AML-193 (cell line): Measurements from ENCODE around the gene FAM25A.

Source experiments
- DNase-seq, 2 experiments: peaks; one replicate each; lab custom pipeline; 2025; lab: John Stamatoyannopoulos, UW

FAM25A gene

DNA sequence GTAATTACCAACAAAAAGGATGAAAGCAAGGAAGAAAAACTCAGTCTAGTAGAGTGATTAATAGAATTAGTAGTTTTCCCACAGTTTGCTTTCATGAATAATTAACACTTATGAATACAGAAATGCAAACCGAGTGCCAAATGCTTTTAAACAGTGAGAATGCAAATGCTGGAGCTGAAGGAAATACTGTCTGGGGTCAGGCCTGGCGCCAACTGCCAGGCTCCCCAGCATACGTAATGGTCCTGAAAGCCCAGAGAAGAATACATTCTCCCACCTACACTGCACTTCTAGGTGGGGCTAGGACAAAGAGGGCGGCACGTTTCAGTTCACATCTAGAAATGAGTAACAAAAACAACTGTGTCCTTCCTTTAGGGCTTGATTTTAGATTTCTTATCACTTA, 44.6 kb downstream of the FAM25A start:
- no peak for DNase-seq

DNA sequence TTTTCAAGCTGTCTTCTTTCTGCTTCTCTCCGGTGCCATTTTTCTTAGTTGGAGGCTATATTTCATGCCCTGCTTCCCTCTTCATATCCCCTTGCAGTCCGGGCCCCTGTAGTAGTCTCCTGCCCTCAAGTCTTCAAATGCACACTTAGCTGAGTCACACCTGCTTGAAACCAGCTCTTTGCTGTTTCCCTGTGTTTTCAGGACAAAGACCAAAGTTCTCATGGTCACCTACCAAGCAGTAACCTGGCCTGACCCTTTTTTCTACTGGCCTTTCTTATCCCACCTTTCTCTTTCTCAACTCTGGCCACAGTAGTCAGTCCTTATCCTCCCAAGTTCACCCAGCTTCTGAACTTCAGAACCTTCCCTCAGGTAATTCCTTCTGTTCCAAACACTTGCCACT, 46.1 kb downstream of the FAM25A start:
- DNase-seq, result no peak

DNA sequence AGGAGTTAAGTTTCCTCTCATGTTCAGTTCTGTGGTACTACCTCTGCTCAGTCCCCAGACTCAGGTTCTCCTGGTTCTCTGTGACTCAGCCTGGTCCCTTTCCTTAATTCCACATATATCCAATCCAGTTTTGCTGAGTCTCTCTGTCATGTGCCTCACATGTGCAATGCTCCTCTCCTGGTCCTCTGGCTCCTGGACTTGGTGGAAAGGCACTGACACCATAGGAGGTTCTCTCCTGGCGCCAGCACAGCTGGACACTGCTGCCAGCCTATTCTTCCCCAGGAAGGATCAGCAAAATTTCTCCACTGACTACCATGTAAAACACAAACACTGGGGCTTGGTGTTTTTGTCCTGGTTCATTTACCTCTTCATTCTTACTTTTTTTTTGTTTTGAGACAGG, 46.8 kb downstream of the FAM25A start:
- DNase-seq, result no peak

DNA sequence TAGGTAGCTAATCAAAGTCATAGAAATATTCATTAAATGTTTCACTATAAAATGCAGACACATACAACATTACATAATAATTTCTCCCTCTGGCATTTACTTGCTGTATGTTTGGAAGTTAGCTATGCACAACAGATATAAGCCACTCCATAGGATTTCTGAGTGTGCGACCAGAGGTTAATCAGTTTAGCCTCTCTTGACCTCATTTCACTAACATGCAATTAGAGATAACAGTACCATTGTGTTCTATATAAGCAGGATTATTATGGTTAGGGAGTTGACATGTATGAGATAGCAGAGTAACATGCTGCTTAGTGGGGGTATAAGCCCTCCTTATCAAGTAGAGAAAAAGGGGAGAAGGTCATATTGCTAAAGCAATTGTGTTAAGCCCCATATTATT, 48.2 kb downstream of the FAM25A start:
- no peak for DNase-seq

DNA sequence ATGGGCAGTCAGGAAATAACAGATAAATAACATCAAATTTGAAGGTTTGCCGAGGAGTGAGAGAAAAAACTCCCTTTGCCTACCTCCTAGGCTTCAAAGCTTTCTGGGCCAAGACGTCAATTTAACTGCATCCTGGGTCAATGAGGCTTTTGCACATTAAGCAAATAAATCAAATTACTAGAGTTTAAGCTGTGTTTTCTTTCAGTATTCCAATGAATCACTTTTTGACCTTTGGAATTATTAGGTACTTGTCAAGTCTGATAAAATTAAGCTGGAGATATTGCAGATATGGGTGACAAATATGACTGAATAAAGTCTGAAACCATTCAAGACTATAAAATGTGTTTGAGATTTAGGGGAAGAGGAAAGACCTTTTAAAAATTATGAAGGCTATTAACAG, 52.4 kb downstream of the FAM25A start:
- no peak for DNase-seq
